T-helper 2 cell treated with Interferon-gamma antibody and Interleukin-4, amounts not matched to agents 100 ng/mL and 5 ng/mL, for 36 hours (primary cell): ENCODE measurements around the gene CLDN7. TPM values are rescaled to one million over a fixed set of nuclear protein-coding genes. Genes with fewer than 3 reads are reported as not detected.
"Not testable (repeated sequence)": the region's sequence is repeated elsewhere in the genome, so short reads cannot be mapped to it uniquely, and the experiment has no call there.

Source experiments
- intact Hi-C: fragments of 100-400 bp; cut with micrococcal nuclease; formaldehyde crosslinking; loops from one replicate; pipeline ENCODE4 v1.15.1; 2023
- total RNA-seq: library from RNA; stranded (reverse); gene quantifications from 2 replicates; pipeline ENCODE4 v1.2.3, GENCODE V29; 2022

Gene CLDN7
- total RNA-seq, 1 donor from 2014 or later, result 0.32 TPM

DNA sequence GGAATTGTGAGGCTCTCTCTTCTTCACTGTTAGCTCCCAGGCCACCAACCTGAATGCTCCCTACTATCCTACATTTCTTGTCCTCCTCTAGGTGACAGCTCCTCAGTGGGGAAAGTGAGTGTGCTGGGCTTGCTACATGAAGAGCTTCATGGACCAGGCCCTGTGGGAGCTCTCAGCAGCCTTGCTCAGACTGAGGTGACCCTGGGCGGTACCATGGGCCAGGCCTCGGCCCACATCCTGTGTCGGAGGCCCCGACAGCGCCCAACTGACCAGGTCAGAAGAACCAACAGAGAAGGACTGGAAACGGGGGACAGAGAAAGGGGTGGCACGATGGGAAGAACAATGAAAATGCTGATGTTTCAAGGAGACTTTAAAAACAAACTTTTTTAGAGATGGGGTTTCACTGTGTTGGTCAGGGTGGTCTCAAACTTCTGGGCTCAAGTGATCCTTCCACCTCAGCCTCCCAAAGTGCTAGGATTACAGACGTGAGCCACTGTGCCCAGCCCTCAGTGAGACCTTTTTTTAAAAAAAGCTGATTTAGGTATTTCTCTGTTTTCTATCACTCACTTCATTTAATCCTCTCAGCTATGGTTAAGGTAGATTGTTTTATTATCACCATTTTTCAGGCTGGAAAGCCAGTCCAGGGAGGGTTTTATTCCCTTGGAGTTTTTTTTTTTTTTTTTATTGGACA is 5.4 kb downstream of the CLDN7 start:
- intact Hi-C loops, result no loop called here

DNA sequence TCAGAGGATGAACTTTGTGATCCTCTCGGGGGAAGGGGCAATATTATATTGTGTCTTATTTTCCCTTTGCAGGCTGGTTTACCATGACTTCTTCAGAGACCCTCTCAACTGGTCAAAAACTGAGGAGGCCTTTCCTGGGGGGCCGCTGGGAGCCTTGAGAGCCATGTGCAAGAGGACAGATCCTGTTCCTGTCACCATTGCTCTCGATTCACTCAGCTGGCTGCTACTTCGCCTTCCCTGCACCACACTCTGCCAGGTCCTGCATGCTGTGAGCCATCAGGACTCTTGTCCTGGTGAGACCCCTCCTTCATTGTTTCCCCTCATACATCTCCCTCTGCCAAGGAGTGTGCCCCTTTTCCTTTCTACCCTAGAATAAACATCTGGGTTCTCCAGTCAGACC is 7.8 kb downstream of the CLDN7 start:
- intact Hi-C loops, result loop anchor here (5.0 kb wide), 3 partner anchors 148 to 433 kb away; partner anchors contain the start of genes FGF11, TMEM102, TMEM256 and TP53

DNA sequence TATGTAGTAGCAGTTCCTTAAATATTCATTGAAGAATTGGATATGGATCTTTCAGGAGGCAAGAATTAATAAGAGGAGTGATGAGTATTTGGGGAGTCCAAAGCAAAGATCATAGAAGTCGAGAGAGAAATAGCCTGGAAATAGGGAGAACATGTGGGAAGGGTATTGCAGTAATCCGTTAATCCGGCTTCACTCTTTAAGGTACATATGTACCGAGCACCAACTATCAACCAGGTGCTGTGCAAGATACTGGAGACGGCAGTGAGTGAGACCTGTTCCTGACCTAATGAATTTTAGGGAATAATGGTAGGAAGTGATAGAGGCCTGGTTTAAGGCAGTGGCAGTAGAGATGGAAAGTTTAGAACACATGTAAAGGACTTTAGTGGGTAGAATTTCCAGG is 9.2 kb downstream of the CLDN7 start:
- intact Hi-C loops, result loop anchor here (2.0 to 5.0 kb wide), 4 partner anchors 149 to 434 kb away; partner anchors contain the start of genes FGF11, TMEM102, TMEM256 and TP53

GRCh38 chr17:7252176-7253043 is 9.9 kb downstream of the CLDN7 start, which contains the start of gene ELP5:
Gene ELP5 (plus strand): TSS chr17:7252215. CDS start chr17:7252551, 336 bp downstream.
- intact Hi-C loops, result loop anchor here (1.0 to 5.0 kb wide), 8 partner anchors 13 to 435 kb away; partner anchors contain the start of genes EIF5A, FGF11, PHF23 and TMEM102

GRCh38 chr17:7251661-7252175 is 10.6 kb downstream of the CLDN7 start, which contains the start of gene CTDNEP1:
Gene CTDNEP1 (minus strand): TSS chr17:7251734. CDS start chr17:7251296, 438 bp downstream.
- intact Hi-C loops, result loop anchor here (1.0 to 5.0 kb wide), 8 partner anchors 12 to 436 kb away; partner anchors contain the start of genes EIF5A, FGF11, PHF23 and TMEM102

DNA sequence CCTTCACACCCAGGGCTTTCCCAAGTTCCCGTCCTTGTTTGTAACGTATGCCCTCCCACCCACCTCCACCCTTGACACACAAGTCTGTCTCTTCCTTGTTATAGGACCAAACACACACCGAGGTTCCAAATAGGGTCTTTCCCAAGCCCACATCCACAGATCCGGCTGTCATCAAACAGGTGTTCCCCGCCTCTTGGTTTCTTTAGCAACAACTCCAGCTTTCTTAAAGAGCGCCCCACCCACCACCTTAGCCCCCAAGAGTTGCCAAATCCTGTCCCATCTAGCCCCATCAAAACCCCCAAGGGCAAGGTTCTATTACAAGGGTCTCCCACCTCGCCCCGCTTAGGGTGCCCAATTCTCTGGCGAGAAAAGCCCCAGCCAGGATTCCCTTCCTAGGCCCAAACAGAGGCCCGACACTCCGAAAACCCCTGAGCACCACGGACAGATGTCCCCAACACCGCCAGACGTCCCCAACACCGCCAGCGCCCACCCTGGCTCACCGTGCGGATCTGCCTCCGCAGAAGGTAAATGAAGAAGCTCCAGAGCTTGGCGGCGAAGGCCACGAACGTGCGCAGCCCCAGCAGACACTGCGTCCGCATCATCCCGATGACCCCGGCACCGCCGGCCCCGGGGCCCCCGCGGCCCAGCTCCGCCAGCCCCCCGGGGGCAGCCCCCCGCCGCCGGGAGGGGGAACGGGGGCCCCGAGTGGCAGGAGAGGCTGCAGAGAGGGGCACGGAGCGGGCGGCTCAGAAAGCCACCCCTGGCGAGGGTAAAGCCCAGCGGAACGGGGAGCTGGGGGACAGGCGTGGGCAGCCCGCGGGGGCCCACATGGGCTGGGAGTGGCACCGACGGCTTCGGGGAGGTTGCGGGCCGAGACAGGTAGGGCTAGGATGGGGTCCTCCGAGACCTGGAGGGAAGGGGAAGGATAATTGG is 11.3 kb downstream of the CLDN7 start:
- intact Hi-C loops, result loop anchor here (5.0 kb wide), 3 partner anchors 151 to 436 kb away; partner anchors contain the start of genes FGF11, TMEM102, TMEM256 and TP53

DNA sequence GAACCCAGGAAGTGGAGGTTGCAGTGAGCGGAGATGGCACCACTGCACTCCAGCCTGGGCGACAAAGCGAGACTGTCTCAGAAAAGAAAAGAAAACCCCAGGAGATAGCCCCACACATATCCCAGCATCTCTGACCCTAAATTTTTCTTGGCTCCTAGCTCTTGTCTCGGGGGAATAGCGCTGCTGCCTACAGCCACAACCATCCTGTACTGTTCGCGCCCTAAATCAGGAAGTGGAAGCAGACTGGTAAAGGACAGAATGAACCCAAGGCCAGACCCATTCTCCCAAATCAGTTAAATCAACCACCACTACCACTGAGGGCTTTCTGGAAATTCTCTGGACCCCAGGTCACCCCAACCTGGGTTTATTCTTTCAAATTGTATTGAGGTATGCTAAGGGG is 12.4 kb downstream of the CLDN7 start:
- intact Hi-C loops, result loop anchor here (5.0 kb wide), 3 partner anchors 152 to 437 kb away; partner anchors contain the start of genes FGF11, TMEM102, TMEM256 and TP53

DNA sequence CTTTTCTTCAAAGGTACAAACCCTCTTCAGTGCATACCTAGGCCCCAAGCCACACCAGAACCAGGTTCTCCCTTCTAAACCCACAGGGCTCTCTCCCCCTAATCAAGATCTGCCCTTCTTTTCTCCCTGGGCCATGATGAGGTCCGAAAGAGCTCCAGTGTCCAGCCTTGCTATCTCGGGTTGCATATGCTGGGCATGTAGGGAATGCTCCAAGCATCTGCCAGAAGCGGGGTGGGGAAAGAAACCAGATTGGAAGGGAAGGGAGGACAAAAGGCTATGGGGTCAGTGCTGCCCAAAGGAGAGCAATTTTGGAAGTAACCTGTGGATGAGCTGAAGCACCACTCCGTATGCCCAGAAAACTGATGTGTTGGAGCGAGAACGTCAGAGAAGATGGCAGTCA is 13.1 kb downstream of the CLDN7 start:
- intact Hi-C loops, result no loop called here

DNA sequence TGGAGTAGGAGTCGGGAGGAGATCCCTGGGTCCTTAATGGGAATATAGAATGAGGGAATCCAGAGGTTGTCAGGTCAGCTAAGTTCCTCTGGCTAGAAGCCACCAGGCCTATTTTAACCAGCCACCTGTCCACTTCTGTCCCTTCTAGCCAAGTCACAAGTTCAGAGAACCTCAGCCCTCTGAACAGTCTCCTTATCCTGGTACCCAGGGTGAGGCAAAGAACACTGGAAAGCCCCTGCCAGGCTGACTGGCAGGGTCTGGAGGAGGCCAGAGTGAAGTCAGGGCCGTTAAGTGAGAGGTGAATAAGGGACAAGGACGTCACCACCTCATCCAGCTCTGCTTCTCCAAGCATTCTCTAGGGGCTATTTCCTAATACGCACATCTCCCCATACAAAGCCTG is 13.5 kb downstream of the CLDN7 start:
- intact Hi-C loops, result no loop called here

DNA sequence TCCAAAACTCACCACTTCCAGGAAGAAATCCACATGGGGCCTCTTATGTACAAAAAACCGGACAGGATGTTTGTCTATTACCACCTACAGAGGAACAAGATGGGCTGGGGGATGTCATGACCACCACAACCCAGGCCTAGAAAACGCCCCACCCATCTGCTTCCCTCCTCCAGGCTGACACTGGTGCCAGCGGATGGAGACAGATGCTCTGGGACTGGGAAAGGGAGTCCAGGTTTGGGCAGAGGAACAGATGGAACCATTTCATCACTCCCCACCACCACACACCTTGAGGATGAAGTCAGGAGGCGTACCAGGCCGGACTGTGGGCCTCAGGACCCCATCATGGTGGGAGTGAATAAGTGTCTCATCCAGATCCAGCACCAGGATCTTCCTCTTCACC is 15.5 kb downstream of the CLDN7 start:
- intact Hi-C loops, result no loop called here

DNA sequence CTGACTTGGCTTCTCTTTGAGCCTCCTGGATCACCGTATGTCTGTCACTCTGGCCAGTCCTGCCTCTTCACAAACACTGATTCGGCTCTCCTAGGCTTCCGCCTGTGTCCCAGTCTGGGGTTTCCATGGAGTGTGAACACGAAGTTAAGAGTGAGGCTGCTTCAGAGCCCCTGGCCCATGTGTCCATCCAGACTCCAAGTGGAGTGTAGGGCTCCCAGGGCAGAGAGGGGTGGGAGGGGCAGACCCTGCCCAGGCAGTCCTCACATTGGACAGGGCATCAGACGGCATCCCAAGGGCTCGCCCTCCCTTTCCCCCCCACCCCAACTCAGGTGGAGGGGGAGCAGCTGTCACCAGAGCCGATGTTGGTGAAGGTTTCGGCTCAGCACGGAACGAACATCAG is 18.4 kb downstream of the CLDN7 start:
- intact Hi-C loops, result not testable (repeated sequence)

- intact Hi-C loops, result no loop called here
Measured at GRCh38 chr17:7243453-7243729, 18.9 kb downstream of the CLDN7 start.

DNA sequence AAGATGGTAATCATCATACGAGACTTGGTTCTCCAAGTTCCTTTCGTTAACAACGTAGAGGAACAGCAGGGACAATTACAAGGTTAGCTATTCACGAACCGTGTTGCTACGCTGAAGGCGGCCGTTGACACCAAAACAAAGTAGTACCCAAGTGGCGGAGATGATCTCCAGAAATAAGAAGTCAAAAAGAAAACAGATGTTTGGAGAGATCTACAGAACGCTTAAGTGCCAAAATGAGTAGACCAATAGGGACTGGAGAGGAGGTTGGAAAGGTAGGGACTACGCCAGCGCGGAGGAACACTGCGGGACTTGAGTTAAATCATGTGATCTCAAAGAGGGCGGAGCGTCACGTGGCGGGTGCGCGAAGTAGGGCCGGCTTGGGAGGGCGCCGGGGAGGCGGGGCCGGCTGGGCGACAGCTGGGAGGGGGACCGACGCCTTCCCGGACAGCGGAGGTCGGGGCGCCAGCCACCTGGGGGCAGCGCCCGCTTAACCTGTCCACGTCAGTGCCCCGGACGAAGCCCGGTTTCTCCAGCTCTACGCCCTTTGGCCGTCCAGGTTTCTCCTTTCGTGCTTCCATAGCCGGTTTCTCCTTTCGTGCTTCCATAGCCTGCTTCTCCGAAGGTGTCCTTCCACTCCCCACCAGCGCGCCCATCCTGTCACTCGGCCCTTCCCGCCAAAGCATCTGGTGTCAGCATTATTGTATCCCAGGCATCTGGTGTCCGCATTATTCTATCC is 19.4 kb downstream of the CLDN7 start:
- intact Hi-C loops, result no loop called here

DNA sequence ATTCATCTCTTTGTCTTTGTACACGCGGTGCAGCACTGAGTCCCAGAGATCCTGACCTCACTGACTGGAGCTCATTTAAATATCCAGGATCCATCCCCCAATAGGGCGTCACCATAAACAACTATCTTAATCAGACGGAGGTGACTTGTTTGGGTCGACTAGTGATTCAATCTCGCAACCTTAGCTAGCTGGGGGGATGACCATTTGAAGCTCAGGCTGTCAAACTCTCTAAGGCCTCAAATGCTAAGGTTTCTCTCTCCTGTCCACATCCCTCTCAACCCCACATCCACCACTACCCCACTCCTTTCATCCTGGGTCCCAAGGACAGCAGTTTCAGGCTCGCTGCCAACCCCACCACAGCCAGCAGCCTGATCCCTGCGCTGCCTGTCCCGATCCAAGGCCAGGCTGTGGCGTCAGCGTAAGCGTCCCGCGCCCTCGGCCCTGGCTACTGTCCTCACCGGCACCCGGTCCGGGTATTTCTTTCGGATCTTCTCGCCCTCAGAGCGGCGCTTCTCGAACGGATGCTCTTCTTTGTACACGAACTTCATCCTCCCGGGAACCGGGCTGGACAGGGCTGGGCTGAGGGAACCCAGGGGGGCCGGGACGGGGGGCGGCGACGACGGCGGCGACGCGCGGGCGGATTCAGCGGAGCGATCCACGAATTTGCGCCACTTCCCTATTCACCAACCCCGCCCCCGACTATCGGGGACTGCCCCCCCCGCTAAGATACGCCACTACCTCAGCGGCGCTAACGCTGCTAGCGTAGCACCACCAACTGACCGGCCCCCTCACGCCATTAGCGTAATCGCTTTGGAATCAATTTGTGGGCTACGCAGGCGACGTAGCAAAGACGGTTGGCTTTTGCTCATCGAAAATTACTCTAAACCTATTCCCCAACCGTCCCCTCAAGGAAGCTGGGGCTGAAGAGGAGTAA is 20.2 kb downstream of the CLDN7 start, which contains the start of gene GABARAP:
TSS of gene GABARAP (minus strand) at position 667 of the 934 bp plus-strand sequence. CDS start at position 548, 119 bp downstream.
- intact Hi-C loops, result no loop called here

DNA sequence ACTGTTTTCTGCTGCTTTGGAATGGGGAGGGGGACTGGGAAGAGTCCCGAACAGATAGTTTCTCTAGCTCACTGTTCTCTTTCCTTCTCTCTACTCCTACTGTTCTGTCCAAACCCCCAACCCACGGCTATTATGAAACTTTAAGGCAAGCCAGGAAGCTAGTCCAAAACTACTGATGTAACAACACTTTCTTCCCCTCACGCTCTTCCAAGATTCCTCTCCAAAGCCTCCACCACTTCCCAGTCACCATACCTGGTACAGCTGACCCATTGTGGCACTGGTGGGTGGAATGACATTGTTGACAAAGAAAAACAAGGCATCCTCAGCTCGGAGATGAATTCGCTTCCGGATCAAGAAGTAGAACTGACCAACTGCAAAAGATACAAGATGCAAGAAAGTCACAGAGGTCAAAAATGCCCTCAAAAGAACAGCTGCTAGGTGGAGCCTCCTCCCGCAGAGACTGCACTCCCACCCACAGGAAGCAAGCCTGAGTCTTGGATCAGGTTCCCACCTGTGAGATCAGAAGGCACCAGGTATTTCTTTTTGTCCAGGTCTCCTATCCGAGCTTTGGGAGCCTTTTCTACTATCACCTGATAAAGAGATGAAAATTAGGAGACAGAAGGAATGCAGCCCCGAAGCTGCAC is 21.1 kb downstream of the CLDN7 start:
- intact Hi-C loops, result no loop called here

GRCh38 chr17:7240375-7240774 is 21.9 kb downstream of the CLDN7 start:
- intact Hi-C loops, result no loop called here

DNA sequence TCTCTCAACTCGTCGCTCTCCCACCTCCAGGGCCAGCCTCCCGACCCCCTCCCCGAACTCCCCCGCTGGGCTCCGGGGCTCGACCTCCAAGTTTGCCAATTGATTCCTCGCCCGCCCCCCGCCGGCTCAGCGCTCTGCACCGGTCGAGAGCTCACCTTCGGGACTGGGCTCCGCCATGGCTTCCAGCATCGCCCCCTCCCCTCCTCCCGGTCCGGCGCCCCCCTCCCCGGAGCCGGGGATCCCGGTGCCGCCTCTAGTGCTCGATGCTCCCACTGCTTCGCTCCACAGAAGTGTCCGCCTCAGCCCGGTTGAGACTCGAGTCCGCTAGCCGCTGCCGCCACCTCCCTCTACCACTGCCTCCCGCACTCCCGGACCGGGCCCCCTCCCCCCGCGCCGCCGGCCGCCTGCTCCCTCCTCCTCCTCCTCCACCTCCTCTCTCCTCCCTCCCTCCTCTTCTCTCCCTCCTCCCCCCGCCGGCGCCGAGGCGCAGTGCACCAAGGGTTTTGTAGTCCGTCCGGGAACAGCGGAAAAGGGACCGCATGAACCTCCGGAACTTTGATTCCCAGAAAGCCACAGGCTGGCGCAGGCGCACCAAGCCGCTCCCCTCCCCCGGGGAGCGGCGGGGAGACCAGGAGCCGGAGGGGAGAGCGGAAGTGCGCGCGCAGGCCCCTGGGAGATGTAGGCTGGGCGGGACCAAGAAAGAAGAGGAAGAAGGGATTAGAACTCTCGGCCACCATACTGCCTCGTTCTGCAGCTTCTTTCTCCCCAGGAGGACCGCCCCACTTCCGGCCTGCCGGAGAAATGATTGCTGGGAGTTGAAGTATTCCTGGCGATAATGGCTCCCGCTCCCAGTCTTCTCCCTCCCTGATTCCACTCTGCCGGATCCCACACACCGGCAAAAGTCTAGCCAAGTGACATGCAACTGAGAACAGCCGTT is 22.9 kb downstream of the CLDN7 start, which contains the start of gene PHF23:
TSS of gene PHF23 (minus strand) at position 367 of the 937 bp plus-strand sequence. CDS start at position 189, 178 bp downstream.
- intact Hi-C loops, result loop anchor here (1.0 to 10.0 kb wide), 7 partner anchors 13 to 915 kb away; partner anchors contain the start of genes CYB5D1, EIF5A, ELP5 and NAA38
